ENCODE measurements around the gene PPIA.

Gene PPIA

GRCh38 chr7:44796504-44797328 is at the start of gene PPIA:
Gene PPIA (plus strand): TSS chr7:44796681. CDS start chr7:44796725, 44 bp downstream.
- peak; percentile 96 to 97 for DNase-seq (ENCODE audit: low read depth in 2 of 2)

GRCh38 chr7:44748045-44748947 is 48.2 kb upstream of the PPIA start, which contains the start of gene ZMIZ2:
Gene ZMIZ2 (plus strand): TSS chr7:44748847. CDS start chr7:44756250, 7,403 bp downstream.
- DNase-seq (ENCODE audit: low read depth in 2 of 2) = peak; percentile 78 to 82

- DNase-seq (ENCODE audit: low read depth in 2 of 2) = peak in 1 of 2 donors; percentile 19
Observed at GRCh38 chr7:44748948-44749731, 47.3 kb upstream of the PPIA start.

GRCh38 chr7:44749992-44750391 is 46.5 kb upstream of the PPIA start:
- no peak for DNase-seq (ENCODE audit: low read depth in 2 of 2)

- no peak for DNase-seq (ENCODE audit: low read depth in 2 of 2)
Observed at GRCh38 chr7:44750424-44750823, 46.1 kb upstream of the PPIA start.

GRCh38 chr7:44750921-44751571 is 45.4 kb upstream of the PPIA start:
- peak; percentile 15 to 42 for DNase-seq (ENCODE audit: low read depth in 2 of 2)

GRCh38 chr7:44752822-44753221 is 43.7 kb upstream of the PPIA start:
- DNase-seq (ENCODE audit: low read depth in 2 of 2) = no peak

- DNase-seq (ENCODE audit: low read depth in 2 of 2) = no peak
Observed at GRCh38 chr7:44754802-44755697, 41.4 kb upstream of the PPIA start.

- no peak for DNase-seq (ENCODE audit: low read depth in 2 of 2)
Observed at GRCh38 chr7:44755698-44756627, 40.5 kb upstream of the PPIA start.

- no peak for DNase-seq (ENCODE audit: low read depth in 2 of 2)
Observed at GRCh38 chr7:44756904-44757303, 39.6 kb upstream of the PPIA start.

GRCh38 chr7:44757311-44757710 is 39.2 kb upstream of the PPIA start:
- no peak for DNase-seq (ENCODE audit: low read depth in 2 of 2)

- no peak for DNase-seq (ENCODE audit: low read depth in 2 of 2)
Observed at GRCh38 chr7:44757739-44758138, 38.7 kb upstream of the PPIA start.

GRCh38 chr7:44759246-44759645 is 37.2 kb upstream of the PPIA start:
- DNase-seq (ENCODE audit: low read depth in 2 of 2) = no peak

- no peak for DNase-seq (ENCODE audit: low read depth in 2 of 2)
Observed at GRCh38 chr7:44760034-44760580, 36.4 kb upstream of the PPIA start.

- DNase-seq (ENCODE audit: low read depth in 2 of 2) = no peak
Observed at GRCh38 chr7:44761207-44762161, 35.0 kb upstream of the PPIA start.

- no peak for DNase-seq (ENCODE audit: low read depth in 2 of 2)
Observed at GRCh38 chr7:44762300-44762699, 34.2 kb upstream of the PPIA start.

- no peak for DNase-seq (ENCODE audit: low read depth in 2 of 2)
Observed at GRCh38 chr7:44762726-44763522, 33.6 kb upstream of the PPIA start.

All from stimulated activated CD8-positive, alpha-beta memory T cell treated with anti-CD3 and anti-CD28 coated beads, Interleukin-15, amount 100 ng/mL, for 4 hours (primary cell).